NCI-H1694 treated with DMSO at 0.1 percent for 48 hours (cell line): ENCODE results near the gene MAD1L1.

Experiments used
- DNase-seq: peaks from one replicate; lab custom pipeline; 2025; lab: John Stamatoyannopoulos, UW

The MAD1L1 gene

DNA sequence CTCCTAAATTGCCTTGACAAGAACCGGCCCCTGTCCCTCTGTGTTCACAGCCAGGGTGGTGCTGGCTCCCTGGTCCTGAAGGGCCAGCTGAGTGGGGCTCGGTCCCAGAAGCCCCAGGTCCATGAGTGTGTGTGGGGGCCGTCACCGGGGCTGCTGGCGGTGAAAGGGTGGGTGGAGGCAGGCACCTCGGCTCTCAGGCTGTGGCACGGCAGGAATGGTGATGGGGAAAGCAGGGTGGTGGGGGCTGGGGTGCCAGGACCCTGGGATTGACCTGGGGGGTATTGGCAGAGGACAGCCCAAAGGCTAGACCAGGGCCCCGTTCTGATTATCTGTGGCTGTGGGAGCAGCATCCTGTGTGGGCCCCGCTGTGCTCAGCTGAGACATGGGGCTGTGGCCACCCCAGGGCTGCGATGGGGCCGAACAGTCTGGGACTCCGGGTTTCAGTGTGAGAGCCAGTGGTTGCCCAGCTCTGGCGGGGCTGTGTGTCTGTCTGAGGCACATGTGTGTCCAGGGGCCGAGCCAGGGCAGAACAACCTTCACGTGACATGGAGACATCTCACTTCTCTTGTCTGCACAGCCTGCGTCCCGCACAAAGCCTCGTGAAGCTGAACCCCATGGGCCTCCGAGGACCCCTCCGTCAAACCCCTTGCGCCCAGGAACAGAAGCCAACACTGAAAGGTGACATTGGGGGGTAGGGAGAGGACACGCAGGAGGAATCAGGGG, 418.5 kb downstream of the MAD1L1 start:
- DNase-seq, result no peak

- DNase-seq, result no peak
Observed at GRCh38 chr7:1813394-1814088, 419.2 kb downstream of the MAD1L1 start.

DNA sequence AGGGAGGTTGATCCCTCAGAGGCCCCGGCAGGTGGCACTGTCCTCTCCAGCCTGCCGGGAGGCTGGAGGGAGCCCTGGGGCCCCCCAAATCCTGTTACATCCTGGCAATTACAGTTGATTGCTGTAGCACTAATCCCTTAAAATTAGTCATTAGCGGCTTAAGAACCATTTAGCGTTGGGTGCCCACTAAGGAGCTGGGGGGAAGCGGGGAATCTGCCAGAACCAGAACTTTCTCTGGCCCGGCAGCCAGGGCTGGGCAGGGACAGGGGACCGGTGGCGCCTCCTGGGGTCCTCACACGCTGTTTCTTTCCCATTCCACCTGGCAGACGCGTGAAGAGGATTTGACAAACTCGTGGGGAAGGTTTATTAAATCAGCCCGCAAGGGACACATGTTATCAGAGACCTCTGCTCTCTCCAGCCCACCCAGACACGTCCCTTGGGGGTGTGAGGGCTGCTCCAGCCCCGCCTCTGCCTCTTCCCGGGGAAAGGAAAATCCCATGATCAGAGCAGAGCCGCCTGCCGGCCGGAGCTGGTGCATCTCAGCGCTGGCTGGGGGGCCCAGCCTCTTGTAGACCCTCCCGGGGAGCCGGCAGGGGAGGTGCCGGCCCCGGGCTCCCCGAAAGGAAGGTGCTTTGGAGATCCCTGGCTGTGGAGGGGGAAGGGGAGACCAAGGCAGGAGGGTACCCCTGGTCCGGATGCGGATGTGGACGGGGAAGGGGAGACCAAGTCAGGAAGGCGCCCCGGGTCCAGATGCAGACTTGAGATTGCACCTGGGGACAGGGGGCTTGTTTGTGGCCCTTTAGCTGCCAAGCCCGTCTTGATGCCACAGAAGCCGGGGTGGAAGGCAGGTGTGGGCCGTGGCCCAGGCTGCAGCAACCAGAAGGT, 420.0 kb downstream of the MAD1L1 start:
- DNase-seq, result no peak

GRCh38 chr7:1811850-1812508, 420.8 kb downstream of the MAD1L1 start:
- peak; percentile 64 for DNase-seq

DNA sequence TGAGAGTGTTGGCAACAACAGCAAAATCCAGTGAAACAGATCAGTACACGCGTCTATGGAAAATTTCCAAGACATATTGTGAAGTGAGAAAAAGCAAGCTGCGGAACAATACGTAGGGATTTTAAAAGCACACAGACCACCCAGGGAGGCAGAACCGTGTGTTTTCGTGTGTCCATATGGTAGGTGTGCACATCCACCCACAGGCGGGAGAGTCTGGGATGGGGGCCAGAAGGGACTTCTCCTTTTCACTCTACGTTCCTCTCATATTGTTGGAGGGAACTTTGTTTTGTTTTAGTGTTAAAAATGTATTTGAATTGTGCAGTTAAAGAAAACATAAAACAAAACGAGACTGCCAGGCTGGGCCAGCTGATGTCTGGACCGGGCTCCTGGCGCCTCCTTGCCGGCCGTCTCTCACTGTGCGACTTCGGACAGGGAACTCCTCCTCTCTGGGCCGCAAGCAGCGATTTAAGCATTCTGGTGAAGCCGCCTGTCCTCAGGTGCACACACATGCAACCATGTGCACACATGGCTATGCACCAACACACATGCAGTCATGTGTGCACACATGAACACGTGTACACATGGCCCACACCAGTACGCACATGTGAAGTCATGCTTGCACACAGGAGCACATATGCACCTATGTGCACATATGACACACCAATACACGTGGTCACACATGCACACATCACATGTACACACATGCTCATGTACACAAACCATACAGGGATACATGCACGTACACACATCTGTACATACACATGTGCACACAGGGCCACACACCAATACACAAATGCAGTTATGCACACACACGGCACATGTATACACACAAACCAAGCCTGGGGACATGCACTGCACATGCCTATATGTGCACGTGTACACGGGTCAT, 421.5 kb downstream of the MAD1L1 start:
- DNase-seq, result peak; percentile 85

- DNase-seq, result no peak
Observed at GRCh38 chr7:1810521-1810920, 422.2 kb downstream of the MAD1L1 start.

GRCh38 chr7:1809601-1810258, 423.0 kb downstream of the MAD1L1 start:
- no peak for DNase-seq

- DNase-seq, result no peak
Observed at GRCh38 chr7:1809070-1809469, 423.7 kb downstream of the MAD1L1 start.

GRCh38 chr7:1807821-1808600, 424.7 kb downstream of the MAD1L1 start:
- no peak for DNase-seq

- DNase-seq, result no peak
Observed at GRCh38 chr7:1806354-1806753, 426.4 kb downstream of the MAD1L1 start.

DNA sequence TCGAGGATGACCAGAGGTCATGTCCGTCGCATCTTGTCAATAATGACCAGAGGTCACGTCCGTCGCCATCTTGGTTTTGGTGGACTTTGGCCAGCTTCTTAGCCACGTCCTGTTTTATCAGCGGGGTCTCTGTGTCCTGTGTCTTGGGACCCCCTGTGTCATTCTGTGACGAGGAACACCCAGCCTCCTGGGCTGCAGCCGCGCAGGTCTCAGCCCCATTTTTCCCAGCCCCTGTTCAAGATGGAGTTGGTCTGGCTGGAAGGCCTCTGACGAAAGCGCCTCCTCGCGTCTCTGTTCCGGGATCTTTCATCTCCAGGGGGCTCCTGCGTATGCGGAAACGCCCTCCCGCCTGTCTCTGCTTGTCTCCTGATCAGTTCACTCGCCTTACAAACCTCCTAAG, 428.4 kb downstream of the MAD1L1 start:
- DNase-seq, result no peak

GRCh38 chr7:1802899-1803298, 429.8 kb downstream of the MAD1L1 start:
- DNase-seq, result no peak

- DNase-seq, result no peak
Observed at GRCh38 chr7:1800902-1801301, 431.8 kb downstream of the MAD1L1 start.

DNA sequence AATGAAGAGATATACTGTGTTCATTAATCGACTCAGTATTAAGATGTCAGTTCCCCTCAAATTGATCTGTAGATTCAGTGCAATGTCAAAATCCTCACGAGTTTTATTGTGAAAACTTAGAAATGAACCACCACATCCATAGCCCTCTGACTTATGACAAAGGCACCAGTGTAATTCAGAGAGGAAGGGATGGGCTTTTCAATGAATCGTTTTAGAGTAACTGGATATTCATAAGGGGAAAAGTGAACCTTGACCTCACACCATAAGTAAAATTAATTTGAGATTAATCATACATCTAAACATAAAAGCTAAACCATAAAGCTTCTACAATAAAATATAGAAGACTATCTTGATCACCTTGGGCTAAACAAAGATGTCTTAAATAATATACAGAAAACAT, 434.6 kb downstream of the MAD1L1 start:
- DNase-seq, result no peak

DNA sequence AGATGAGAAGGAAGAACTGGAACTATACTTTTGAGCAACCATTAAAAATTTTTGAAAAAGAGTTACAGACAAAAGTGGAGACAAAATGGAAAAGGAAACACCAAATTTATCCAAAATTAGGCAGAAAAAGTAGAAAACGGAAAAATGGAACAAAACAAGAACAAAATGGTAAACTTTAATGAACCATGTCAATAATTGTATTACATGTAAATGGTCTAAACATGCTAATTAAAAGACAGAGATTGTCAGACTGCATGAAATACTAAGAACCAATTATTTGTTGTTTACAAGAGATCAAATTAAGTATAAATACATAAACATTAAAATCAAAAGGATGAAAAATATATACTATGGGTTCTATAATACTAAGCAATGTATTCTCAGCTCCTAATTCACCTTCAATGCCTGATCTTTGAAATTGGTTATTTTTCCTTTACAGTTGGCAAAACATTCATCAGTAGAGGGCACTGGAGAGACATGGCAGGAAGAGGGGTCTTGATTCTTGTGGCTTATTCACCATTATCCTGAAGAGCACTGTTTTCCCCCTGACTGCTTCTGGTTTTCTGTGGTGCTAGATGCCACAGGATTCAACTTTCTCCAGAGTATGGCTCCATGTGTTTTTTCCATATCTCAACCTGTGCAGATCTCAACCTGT, 437.7 kb downstream of the MAD1L1 start:
- DNase-seq, result peak; percentile 38

GRCh38 chr7:1787681-1788235, 445.0 kb downstream of the MAD1L1 start:
- no peak for DNase-seq

GRCh38 chr7:1787241-1787640, 445.5 kb downstream of the MAD1L1 start:
- DNase-seq, result no peak

GRCh38 chr7:1785839-1786238, 446.9 kb downstream of the MAD1L1 start:
- no peak for DNase-seq

DNA sequence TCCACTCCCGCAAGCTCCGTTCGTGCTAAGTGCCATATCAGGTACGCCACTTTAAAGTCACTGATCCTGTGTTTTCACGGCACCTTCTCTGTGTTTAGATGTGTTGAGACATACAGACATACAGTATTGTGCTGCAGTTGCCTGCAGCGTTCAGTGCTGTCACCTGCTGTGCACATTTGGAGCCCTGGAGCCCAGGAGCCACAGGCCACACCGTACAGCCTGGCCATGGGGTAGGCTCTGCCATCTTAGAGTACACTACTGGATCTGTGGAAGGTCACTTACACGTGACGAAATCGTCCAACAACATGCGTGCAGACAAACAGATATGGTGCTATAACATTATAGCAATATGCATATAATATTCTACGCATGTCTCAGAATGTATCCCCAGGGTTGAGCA, 451.4 kb downstream of the MAD1L1 start:
- no peak for DNase-seq
